HG02610 (cell line): ENCODE results near the gene ALDH4A1.
"Not testable (repeated sequence)": the region's sequence is repeated elsewhere in the genome, so short reads cannot be mapped to it uniquely, and the experiment has no call there.

ENCODE experiments used
- ATAC-seq: cut with Tn5 transposase; IDR thresholded peaks from one replicate; pipeline ENCODE4 v1.9.1; 2021; ENCODE audit warnings: mild to moderate bottlenecking, moderate library complexity; ENCODE audit not compliant: unreplicated experiment

Gene ALDH4A1

GRCh38 chr1:18858070-18858688 is 44.2 kb downstream of the ALDH4A1 start:
- no peak for ATAC-seq

- no peak for ATAC-seq
Measured at GRCh38 chr1:18856435-18856834, 45.9 kb downstream of the ALDH4A1 start.

GRCh38 chr1:18855573-18855972 is 46.8 kb downstream of the ALDH4A1 start:
- ATAC-seq, result no peak

- no peak for ATAC-seq
Measured at GRCh38 chr1:18854331-18855025, 47.9 kb downstream of the ALDH4A1 start.

GRCh38 chr1:18852501-18852900 is 49.9 kb downstream of the ALDH4A1 start:
- no peak for ATAC-seq

GRCh38 chr1:18849261-18849711 is 53.1 kb downstream of the ALDH4A1 start:
- no peak for ATAC-seq

GRCh38 chr1:18847723-18848122 is 54.6 kb downstream of the ALDH4A1 start:
- ATAC-seq, result not testable (repeated sequence)

GRCh38 chr1:18840145-18840544 is 62.2 kb downstream of the ALDH4A1 start:
- no peak for ATAC-seq

GRCh38 chr1:18836654-18837053 is 65.7 kb downstream of the ALDH4A1 start:
- no peak for ATAC-seq

- not testable (repeated sequence) for ATAC-seq
Measured at GRCh38 chr1:18832319-18832718, 70.0 kb downstream of the ALDH4A1 start.

- ATAC-seq, result no peak
Measured at GRCh38 chr1:18831656-18832055, 70.7 kb downstream of the ALDH4A1 start.

- ATAC-seq, result no peak
Measured at GRCh38 chr1:18830596-18830995, 71.8 kb downstream of the ALDH4A1 start.

GRCh38 chr1:18829671-18830070 is 72.7 kb downstream of the ALDH4A1 start:
- ATAC-seq, result no peak

GRCh38 chr1:18828224-18828623 is 74.1 kb downstream of the ALDH4A1 start:
- no peak for ATAC-seq

GRCh38 chr1:18823438-18823837 is 78.9 kb downstream of the ALDH4A1 start:
- no peak for ATAC-seq
